Stimulated activated memory B cell treated with anti-CD40 and anti-IgM and Interleukin-4, amounts not matched to agents 10 μg/mL and 1 μg/mL and 100 μg/mL, for 72 hours (primary cell): ENCODE measurements around the gene PHETA1.

Source experiments
- ATAC-seq: fragments of 150-1000 bp; cut with Tn5 transposase; 2 replicates; pipeline ENCODE4 v1.10.0; 2021
- H3K27ac Mint-ChIP-seq: one replicate; pipeline ENCODE4 v1.8.0; 2022; ENCODE audit warnings: mild to moderate bottlenecking, mixed read lengths
- H3K27me3 Mint-ChIP-seq: one replicate; pipeline ENCODE4 v1.8.0; 2022; ENCODE audit warnings: mixed read lengths
- H3K36me3 Mint-ChIP-seq: one replicate; pipeline ENCODE4 v1.8.0; 2022; ENCODE audit warnings: mixed read lengths
- H3K4me1 Mint-ChIP-seq: one replicate; pipeline ENCODE4 v1.8.0; 2022; ENCODE audit warnings: mixed read lengths
- H3K4me3 Mint-ChIP-seq: one replicate; pipeline ENCODE4 v1.8.0; 2022; ENCODE audit warnings: mild to moderate bottlenecking, moderate library complexity, mixed read lengths
- H3K9me3 Mint-ChIP-seq: one replicate; pipeline ENCODE4 v1.8.0; 2022; ENCODE audit warnings: mixed read lengths

Gene PHETA1

DNA sequence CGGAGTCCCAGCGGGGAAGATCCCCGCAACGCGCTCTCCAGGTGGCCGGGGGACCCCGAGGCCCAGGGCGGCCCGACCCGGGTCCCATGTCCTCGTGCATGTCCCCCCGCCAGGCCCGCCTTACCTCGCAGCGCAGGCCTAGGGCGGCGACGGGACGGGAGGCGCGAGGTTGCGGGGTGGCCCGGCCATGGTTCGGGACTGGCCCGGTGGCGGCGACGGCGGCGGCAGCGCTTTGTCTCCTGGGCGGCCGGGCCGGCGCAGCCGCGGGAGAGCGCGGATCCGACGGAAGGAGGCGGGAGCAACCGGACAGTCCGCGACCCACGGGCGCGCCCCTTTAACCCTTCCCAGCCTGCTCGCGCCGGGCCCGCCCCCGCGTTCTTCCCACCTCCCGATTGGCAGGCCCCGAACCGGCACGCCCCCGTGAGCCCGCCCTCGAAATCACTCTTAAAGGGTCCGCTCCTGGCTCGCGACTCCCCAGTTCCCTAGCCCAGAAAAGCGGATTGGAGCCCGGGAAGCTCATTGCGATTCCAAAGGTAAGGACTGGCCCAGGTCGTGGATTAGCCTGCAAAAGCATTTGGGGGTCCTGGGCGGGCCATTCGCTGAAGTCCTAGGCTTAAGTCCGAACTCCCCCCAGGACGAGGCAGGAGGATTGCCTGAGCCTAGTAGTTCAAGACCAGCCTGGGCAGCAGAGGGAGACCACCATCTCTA lies at the start of gene PHETA1:
PHETA1 (minus strand) TSS at position 308 of the 708 bp plus-strand sequence. CDS start 5,668 bp downstream, outside the sequence.
- Mint-ChIP-seq H3K27ac (peak within 1 kb of the TSS; percentile 28), H3K4me1 (peaks cover 19% of the 10 kb centered on the region), H3K36me3 (no peaks in the 10 kb centered on the region), H3K9me3 (no peaks in the 10 kb centered on the region), H3K27me3 (peaks cover 9% of the 10 kb centered on the region), H3K4me3 (peak within 1 kb of the TSS; percentile 78)
- ATAC-seq, result peak; percentile 94

DNA sequence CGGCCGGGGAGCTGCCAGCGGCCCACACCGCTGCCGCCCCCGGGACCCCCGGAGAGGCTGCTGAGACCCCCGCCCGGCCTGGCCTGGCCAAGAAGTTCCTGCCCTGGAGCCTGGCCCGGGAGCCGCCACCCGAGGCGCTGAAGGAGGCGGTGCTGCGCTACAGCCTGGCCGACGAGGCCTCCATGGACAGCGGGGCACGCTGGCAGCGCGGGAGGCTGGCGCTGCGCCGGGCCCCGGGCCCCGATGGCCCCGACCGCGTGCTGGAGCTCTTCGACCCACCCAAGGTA lies 49.6 kb upstream of the PHETA1 start:
- H3K4me1 Mint-ChIP-seq, result peaks cover 21% of the 10 kb centered on the region
- H3K27me3 Mint-ChIP-seq, result no peaks in the 10 kb centered on the region
- ATAC-seq, result peak; percentile 43
- H3K4me3 Mint-ChIP-seq, result no peak overlapping the region
- H3K9me3 Mint-ChIP-seq, result no peaks in the 10 kb centered on the region
- no peak overlapping the region for H3K27ac Mint-ChIP-seq
- H3K36me3 Mint-ChIP-seq, result peaks cover 38% of the 10 kb centered on the region

DNA sequence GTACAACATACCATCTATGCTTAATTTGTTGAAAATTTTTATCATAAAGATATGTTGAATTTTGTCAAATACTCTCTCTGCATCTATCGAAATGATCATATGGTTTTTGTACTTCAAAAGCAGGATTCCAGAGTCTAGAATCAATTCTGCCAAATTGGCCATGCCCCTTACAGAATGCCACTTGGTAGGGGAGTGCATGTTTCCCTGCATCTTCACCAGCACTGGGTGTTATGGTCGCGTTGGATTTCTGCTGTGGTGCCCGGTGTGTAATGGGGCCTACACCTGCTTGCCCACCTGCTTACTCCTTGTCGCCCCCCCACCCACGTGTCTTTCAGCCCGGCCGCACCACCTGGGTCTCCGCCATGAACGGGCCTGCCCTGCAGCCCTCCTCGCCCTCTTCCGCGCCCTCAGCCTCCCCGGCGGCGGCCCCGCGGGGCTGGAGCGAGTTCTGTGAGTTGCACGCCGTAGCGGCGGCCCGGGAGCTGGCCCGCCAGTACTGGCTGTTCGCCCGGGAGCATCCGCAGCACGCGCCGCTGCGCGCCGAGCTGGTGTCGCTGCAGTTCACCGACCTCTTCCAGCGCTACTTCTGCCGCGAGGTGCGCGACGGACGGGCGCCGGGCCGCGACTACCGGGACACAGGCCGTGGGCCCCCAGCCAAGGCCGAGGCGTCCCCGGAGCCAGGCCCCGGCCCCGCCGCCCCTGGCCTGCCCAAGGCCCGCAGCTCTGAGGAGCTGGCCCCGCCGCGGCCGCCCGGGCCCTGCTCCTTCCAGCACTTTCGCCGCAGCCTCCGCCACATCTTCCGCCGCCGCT lies 49.1 kb upstream of the PHETA1 start:
- Mint-ChIP-seq H3K4me1 (peaks cover 27% of the 10 kb centered on the region), H3K27me3 (no peaks in the 10 kb centered on the region), H3K4me3 (no peak overlapping the region), H3K36me3 (peaks cover 42% of the 10 kb centered on the region), H3K27ac (no peak overlapping the region), H3K9me3 (no peaks in the 10 kb centered on the region)
- ATAC-seq, result peak; percentile 47

GRCh38 chr12:111417290-111417689 lies 48.4 kb upstream of the PHETA1 start:
- H3K27ac Mint-ChIP-seq, result no peak overlapping the region
- H3K36me3 Mint-ChIP-seq, result peaks cover 41% of the 10 kb centered on the region
- no peaks in the 10 kb centered on the region for H3K27me3 Mint-ChIP-seq

GRCh38 chr12:111414711-111415252 lies 45.9 kb upstream of the PHETA1 start:
- H3K4me3 Mint-ChIP-seq, result no peak overlapping the region
- H3K4me1 Mint-ChIP-seq, result peaks cover 59% of the 10 kb centered on the region
- H3K9me3 Mint-ChIP-seq, result no peaks in the 10 kb centered on the region

More at GRCh38 chr12:111417290-111417689, 48.4 kb upstream of the PHETA1 start:
- ATAC-seq, result no peak
- Mint-ChIP-seq H3K4me1 (peaks cover 34% of the 10 kb centered on the region), H3K9me3 (no peaks in the 10 kb centered on the region), H3K4me3 (no peak overlapping the region)

DNA sequence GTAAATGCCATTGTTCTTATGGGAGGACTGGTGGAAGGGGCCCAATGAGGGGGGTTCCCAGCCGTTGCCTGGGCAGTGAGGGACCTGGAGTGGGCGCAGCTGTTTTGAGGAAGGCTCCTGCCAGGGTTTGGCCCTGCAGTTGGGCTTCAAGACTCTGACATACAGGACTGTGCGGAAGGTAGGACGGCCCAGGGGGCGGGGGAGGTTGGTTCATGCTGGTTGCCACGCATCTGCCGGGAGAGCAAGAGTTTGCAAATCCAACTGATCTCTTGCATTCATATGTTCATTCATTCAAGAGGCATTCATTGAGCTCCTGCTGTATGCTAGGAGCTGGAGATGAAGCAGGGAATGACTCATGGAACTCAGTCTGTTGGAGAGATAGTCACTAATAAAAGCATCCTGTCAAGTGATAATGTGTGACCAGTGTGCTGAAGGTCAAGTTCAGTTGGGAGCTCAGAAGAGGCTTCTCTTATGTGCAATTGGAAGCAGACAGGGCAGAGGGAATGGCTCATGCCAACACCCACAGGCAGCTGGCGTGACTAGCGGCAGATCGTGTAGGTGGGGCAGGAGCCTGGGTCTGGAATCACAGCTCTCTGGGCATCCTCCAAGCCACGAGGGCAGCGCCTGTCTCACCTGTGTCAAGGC lies 44.7 kb upstream of the PHETA1 start:
- no peaks in the 10 kb centered on the region for H3K27me3 Mint-ChIP-seq
- H3K27ac Mint-ChIP-seq, result peak overlapping the region; percentile 94
- peaks cover 71% of the 10 kb centered on the region for H3K4me1 Mint-ChIP-seq
- ATAC-seq, result no peak
- H3K9me3 Mint-ChIP-seq, result no peaks in the 10 kb centered on the region
- H3K36me3 Mint-ChIP-seq, result peaks cover 23% of the 10 kb centered on the region
- no peak overlapping the region for H3K4me3 Mint-ChIP-seq

More at GRCh38 chr12:111414711-111415252, 45.9 kb upstream of the PHETA1 start:
- H3K27me3 Mint-ChIP-seq, result no peaks in the 10 kb centered on the region
- no peak for ATAC-seq
- H3K36me3 Mint-ChIP-seq, result peaks cover 28% of the 10 kb centered on the region
- peak overlapping the region; percentile 40 for H3K27ac Mint-ChIP-seq

DNA sequence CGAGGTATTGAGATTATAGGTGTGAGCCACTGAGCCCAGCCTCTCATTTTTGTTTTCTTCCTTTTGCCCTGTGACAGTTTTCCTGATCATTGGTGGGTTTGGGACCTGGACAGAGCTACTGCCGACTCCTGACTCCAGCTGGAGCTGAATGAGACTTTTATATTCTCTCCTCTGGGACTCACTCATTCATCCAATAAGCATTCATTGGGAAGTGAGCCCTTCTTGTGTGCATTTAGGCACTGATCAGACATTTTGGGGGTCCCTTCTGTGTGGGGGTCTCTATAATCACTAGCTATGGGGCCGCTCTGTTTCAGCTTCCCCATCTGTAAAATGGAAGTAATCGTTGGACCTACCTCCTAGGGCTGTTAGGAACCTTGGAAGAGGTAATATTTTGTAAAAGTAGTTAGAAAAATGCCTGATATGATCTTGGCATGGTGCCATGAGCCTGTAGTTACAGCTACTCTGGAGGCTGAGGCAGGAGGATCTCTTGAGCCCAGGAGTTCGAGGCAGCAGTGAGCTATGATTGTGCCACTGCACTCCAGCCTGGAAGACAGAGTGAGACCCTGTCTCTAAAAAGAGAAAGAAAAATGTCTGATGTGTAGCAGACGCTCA lies 44.0 kb upstream of the PHETA1 start:
- no peak for ATAC-seq
- peaks cover 77% of the 10 kb centered on the region for H3K4me1 Mint-ChIP-seq
- peak overlapping the region; percentile 94 for H3K27ac Mint-ChIP-seq
- H3K36me3 Mint-ChIP-seq, result peaks cover 23% of the 10 kb centered on the region
- H3K27me3 Mint-ChIP-seq, result no peaks in the 10 kb centered on the region
- H3K9me3 Mint-ChIP-seq, result no peaks in the 10 kb centered on the region
- H3K4me3 Mint-ChIP-seq, result no peak overlapping the region

DNA sequence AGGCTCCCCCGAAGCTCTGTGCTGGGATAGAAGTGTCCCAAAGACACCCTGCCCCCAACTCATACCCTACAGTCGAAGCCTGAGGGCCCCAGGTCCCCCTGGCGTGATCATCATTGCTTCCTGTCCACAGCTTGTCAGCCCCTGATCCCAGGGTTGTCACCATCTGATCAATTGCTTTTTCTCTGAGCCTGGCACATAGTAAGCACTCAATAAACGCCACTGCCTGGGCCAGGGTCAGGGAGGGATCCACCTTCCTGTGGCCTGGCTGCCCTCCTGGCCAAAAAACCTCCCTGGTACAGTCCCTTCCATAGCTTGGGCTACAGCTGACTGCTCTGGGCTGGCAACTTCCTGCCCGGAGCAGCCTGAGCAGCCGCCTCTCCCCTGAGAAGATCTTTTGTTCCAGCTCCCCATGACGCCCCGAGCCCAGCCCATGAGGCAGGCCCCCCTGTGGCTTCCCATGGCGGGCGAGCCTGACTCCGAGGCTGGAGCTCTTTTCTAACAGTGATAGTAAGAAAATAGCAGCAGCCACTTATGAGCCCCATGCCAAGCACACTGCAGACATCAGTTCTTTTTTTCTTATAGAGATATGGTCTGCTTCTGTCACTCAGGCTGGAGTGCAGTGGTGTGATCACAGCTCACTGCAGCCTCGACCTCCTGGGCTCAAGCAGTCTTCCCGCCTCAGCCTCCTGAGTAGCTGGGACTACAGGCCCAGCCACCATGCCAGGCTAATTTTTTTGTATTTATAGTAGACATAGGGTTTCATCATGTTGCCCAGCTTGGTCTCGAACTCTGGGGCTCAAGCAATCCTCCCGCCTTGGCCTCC lies 43.3 kb upstream of the PHETA1 start:
- no peaks in the 10 kb centered on the region for H3K27me3 Mint-ChIP-seq
- ATAC-seq, result peak; percentile 14
- H3K27ac Mint-ChIP-seq, result peak overlapping the region; percentile 94
- H3K9me3 Mint-ChIP-seq, result no peaks in the 10 kb centered on the region
- H3K4me3 Mint-ChIP-seq, result peak overlapping the region; percentile 65
- peaks cover 23% of the 10 kb centered on the region for H3K36me3 Mint-ChIP-seq
- peaks cover 84% of the 10 kb centered on the region for H3K4me1 Mint-ChIP-seq

DNA sequence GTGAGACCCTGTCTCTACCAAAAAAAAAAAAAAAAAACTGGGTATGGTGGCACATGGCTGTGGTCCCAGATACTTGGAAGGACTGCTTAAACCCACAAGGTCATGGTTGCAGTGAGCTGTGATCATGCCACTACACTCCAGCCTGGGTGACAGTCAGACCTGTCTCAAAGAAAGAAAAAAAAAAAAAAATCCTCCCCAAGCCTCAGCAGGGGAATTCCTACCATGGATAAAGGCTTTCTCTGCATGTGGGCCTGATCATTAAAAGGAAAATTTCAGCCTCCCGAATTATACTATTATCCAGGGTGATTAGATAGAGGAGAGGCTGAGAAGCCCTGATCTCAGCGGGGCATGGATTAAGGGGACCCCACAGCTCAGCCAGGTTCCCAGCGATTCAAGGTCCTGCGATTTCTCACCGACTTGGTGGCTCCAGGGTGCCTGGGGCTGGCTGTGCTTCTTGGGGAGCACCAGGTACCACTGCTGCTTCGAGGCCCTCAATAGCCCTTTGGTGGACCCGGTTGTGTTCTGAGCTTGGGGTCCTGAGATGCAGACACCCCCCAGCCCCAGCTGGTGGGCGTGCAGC lies 42.4 kb upstream of the PHETA1 start:
- peak overlapping the region; percentile 94 for H3K27ac Mint-ChIP-seq
- peaks cover 23% of the 10 kb centered on the region for H3K36me3 Mint-ChIP-seq
- peak overlapping the region; percentile 84 for H3K4me3 Mint-ChIP-seq
- H3K27me3 Mint-ChIP-seq, result no peaks in the 10 kb centered on the region
- H3K4me1 Mint-ChIP-seq, result peaks cover 84% of the 10 kb centered on the region
- no peak for ATAC-seq
- no peaks in the 10 kb centered on the region for H3K9me3 Mint-ChIP-seq

DNA sequence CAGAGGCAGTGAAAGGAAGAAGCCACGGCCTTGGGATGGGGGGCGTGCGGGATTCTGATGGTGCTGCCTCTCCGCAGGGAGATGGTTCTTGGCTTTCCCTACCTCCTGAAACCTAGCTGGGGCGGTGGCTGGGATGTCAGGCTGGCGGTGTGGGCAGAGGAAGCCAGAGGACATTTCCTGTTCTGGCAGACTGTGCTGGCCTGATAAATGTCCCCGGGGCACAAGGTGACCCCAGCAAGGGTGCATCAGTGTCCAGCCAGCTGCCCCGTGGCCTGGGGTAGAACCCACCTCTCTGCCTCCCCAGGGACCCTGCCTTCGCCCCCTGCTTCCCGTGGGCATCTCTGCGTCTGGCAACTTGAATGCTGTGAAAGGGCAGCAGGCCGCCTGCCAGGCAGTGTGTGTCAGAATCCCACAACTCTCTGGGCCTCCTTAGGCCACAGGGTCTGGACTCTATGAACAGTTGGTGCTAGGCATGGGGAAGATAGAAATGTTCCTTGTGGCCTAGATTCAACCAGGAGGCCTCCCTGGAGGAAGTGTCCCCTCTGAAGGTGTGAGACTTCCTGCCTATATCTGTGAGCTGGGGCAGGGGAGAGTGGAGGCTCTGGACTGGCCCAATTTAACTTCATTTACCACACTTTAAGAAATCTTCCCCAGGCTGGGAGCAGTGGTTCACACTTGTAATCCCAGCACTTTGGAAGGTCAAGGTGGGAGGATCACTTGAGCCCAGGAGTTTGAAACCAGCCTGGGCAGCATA lies 41.7 kb upstream of the PHETA1 start:
- Mint-ChIP-seq H3K4me3 (peak overlapping the region; percentile 84), H3K27ac (peak overlapping the region; percentile 94), H3K27me3 (no peaks in the 10 kb centered on the region), H3K9me3 (no peaks in the 10 kb centered on the region), H3K36me3 (peaks cover 23% of the 10 kb centered on the region), H3K4me1 (peaks cover 84% of the 10 kb centered on the region)
- ATAC-seq, result no peak

GRCh38 chr12:111409780-111410430 lies 41.0 kb upstream of the PHETA1 start:
- ATAC-seq, result no peak
- H3K27me3 Mint-ChIP-seq, result no peaks in the 10 kb centered on the region

DNA sequence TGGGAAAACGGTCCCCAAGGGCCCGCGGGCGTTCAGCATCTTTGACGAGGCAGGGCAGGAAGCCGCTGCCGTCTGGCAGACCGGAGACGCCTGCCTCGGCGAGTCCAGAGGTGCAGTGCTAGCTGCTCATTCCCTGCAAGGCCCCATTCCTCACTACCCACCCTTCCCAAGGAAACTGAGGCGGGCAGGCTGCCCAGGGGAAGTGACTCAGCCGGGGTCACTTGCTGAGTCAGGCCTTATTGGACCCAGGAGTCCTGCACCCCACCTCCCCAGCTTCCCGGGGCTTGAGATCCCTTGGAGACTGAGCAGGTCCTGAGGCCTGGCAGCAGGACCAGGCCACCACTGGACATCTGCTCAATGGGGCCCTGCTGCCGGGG lies 40.5 kb upstream of the PHETA1 start:
- peaks cover 14% of the 10 kb centered on the region for H3K36me3 Mint-ChIP-seq
- no peak for ATAC-seq
- no peaks in the 10 kb centered on the region for H3K9me3 Mint-ChIP-seq
- peak overlapping the region; percentile 94 for H3K27ac Mint-ChIP-seq
- H3K4me3 Mint-ChIP-seq, result peak overlapping the region; percentile 84
- H3K4me1 Mint-ChIP-seq, result peaks cover 83% of the 10 kb centered on the region
- H3K27me3 Mint-ChIP-seq, result no peaks in the 10 kb centered on the region

More at GRCh38 chr12:111409780-111410430, 41.0 kb upstream of the PHETA1 start:
- peaks cover 83% of the 10 kb centered on the region for H3K4me1 Mint-ChIP-seq
- no peaks in the 10 kb centered on the region for H3K9me3 Mint-ChIP-seq
- H3K27ac Mint-ChIP-seq, result peak overlapping the region; percentile 94
- H3K36me3 Mint-ChIP-seq, result peaks cover 19% of the 10 kb centered on the region
- peak overlapping the region; percentile 84 for H3K4me3 Mint-ChIP-seq
